IMR-90 (cell line): ENCODE measurements around the gene TRMT13. TPM values are rescaled to one million over a fixed set of nuclear protein-coding genes. Genes with fewer than 3 reads are reported as not detected.
A peak's percentile ranks its signal among the peaks of the same experiment; 100 is the strongest.

Experiments
- ATAC-seq: fragments of 200-7000 bp; cut with Tn5 transposase; 2 replicates; pipeline ENCODE4 v1.9.1; 2020; ENCODE audit warnings: low read depth, mild to moderate bottlenecking, moderate library complexity
- BruUV-seq: library from RNA; stranded (reverse); fragments of 400-500 nt; replicated peaks from 2 replicates; lab custom pipeline; 2021; lab: Mats Ljungman, UMichigan
- CTCF ChIA-PET: fragments of 300-600 bp; formaldehyde crosslinking; extraction: SDS; loops from one replicate; lab custom pipeline; 2021; ENCODE audit warnings: antibody characterized with exemption; lab: Yijun Ruan, JAX
- POLR2A ChIA-PET: fragments of 300-600 bp; sonication (Branson Sonifier 250); formaldehyde crosslinking; loops from one replicate; lab custom pipeline; 2022; ENCODE audit warnings: antibody characterized with exemption; ENCODE audit not compliant: unreplicated experiment; lab: Charles Lee
- DNase-seq: peaks from one replicate; pipeline ENCODE4 v3.0.0; 2013
- H2AFZ ChIP-seq: replicated peaks from 2 replicates; pipeline ENCODE3; 2013; ENCODE audit warnings: low read length, mild to moderate bottlenecking; ENCODE audit not compliant: poor library complexity
- H2AK5ac ChIP-seq: 2 replicates; pipeline ENCODE4 v1.6.1; 2013; ENCODE audit warnings: low read depth, low read length, inconsistent platforms
- H2AK9ac ChIP-seq: replicated peaks from 2 replicates; pipeline ENCODE3; 2013; ENCODE audit warnings: mild to moderate bottlenecking, low read depth, low read length, moderate library complexity; ENCODE audit not compliant: poor library complexity
- H2BK120ac ChIP-seq: 2 replicates; pipeline ENCODE4 v1.6.1; 2013; ENCODE audit warnings: low read depth, low read length, inconsistent platforms
- H2BK15ac ChIP-seq: 3 replicates; pipeline ENCODE4 v1.6.1; 2013; ENCODE audit warnings: low read depth, low read length, inconsistent platforms
- H2BK20ac ChIP-seq: 2 replicates; pipeline ENCODE4 v1.6.1; 2013; ENCODE audit warnings: low read depth, mild to moderate bottlenecking, inconsistent platforms, low read length, moderate library complexity
- H2BK5ac ChIP-seq: 2 replicates; pipeline ENCODE4 v1.6.1; 2013; ENCODE audit warnings: mild to moderate bottlenecking, low read depth, low read length, inconsistent platforms; ENCODE audit not compliant: poor library complexity, severe bottlenecking
- H3K14ac ChIP-seq: replicated peaks from 2 replicates; pipeline ENCODE4 v1.6.1; 2013; ENCODE audit warnings: low read depth, low read length, inconsistent platforms
- H3K18ac ChIP-seq: 2 replicates; pipeline ENCODE4 v1.6.1; 2013; ENCODE audit warnings: low read depth, low read length, control low read depth
- H3K23ac ChIP-seq: 2 replicates; pipeline ENCODE4 v1.6.1; 2013; ENCODE audit warnings: low read depth, low read length, inconsistent platforms
- H3K27ac ChIP-seq: 2 replicates; pipeline ENCODE4 v1.5.1; 2013; ENCODE audit warnings: mild to moderate bottlenecking, control low read depth, low read length; ENCODE audit not compliant: insufficient read depth
- H3K27me3 ChIP-seq: 2 replicates; pipeline ENCODE4 v1.6.1; 2013; ENCODE audit warnings: low read length; ENCODE audit not compliant: control insufficient read depth, insufficient read depth
- H3K36me3 ChIP-seq: 2 replicates; pipeline ENCODE4 v1.6.1; 2013; ENCODE audit warnings: low read length, mixed read lengths; ENCODE audit not compliant: control insufficient read depth, insufficient read depth
- H3K4ac ChIP-seq: 2 replicates; pipeline ENCODE4 v1.6.1; 2013; ENCODE audit warnings: low read depth, low read length, inconsistent platforms
- H3K4me1 ChIP-seq: 2 replicates; pipeline ENCODE4 v1.6.1; 2013; ENCODE audit warnings: low read length, mixed read lengths; ENCODE audit not compliant: control insufficient read depth, insufficient read depth
- H3K4me2 ChIP-seq: 2 replicates; pipeline ENCODE4 v1.6.1; 2013; ENCODE audit warnings: low read depth, mild to moderate bottlenecking, control low read depth, low read length, moderate library complexity
- H3K4me3 ChIP-seq: 2 replicates; pipeline ENCODE4 v1.5.1; 2013; ENCODE audit warnings: low read depth, mild to moderate bottlenecking, control low read depth, low read length, moderate library complexity; ENCODE audit not compliant: insufficient read depth
- H3K56ac ChIP-seq: 2 replicates; pipeline ENCODE4 v1.6.1; 2013; ENCODE audit warnings: low read length, inconsistent platforms; ENCODE audit not compliant: insufficient read depth; ENCODE audit errors: extremely low read depth
- H3K79me1 ChIP-seq, 2 experiments: 2 replicates each; pipeline ENCODE4 v1.6.1; 2013; ENCODE audit warnings: low read length in 2 of 2, inconsistent platforms in 1 of 2, low read depth in 1 of 2
- H3K9ac ChIP-seq: 2 replicates; pipeline ENCODE4 v1.6.1; 2013; ENCODE audit warnings: low read depth, low read length, control low read depth
- H3K9me1 ChIP-seq: 2 replicates; pipeline ENCODE4 v1.6.1; 2013; ENCODE audit warnings: low read length, inconsistent platforms; ENCODE audit not compliant: insufficient read depth
- H3K9me3 ChIP-seq: 2 replicates; pipeline ENCODE4 v1.6.1; 2013; ENCODE audit warnings: low read length; ENCODE audit not compliant: control insufficient read depth, insufficient read depth
- H4K20me1 ChIP-seq: 2 replicates; pipeline ENCODE4 v1.6.1; 2013; ENCODE audit warnings: low read length, inconsistent platforms; ENCODE audit not compliant: insufficient read depth
- H4K5ac ChIP-seq: 2 replicates; pipeline ENCODE4 v1.6.1; 2013; ENCODE audit warnings: mild to moderate bottlenecking, low read depth, low read length, control low read depth
- H4K8ac ChIP-seq, 2 experiments: 2 replicates each; pipeline ENCODE4 v1.6.1; 2013; ENCODE audit warnings: low read depth in 2 of 2, low read length in 2 of 2, control low read depth in 1 of 2, inconsistent platforms in 1 of 2
- H4K91ac ChIP-seq: 2 replicates; pipeline ENCODE4 v1.6.1; 2013; ENCODE audit warnings: low read depth, low read length, inconsistent platforms; ENCODE audit not compliant: insufficient read depth
- BHLHE40 ChIP-seq: fragments of 150-350 bp; IDR thresholded peaks from 2 replicates; pipeline ENCODE4 v1.6.1; 2016; ENCODE audit warnings: mild to moderate bottlenecking, low read depth, low read length
- CTCF ChIP-seq: conservative IDR thresholded peaks from 2 replicates; pipeline ENCODE4 v1.5.1; 2012; ENCODE audit warnings: mild to moderate bottlenecking, low read depth, low read length, improper control_type of control experiment
- MAFK ChIP-seq: IDR thresholded peaks from 2 replicates; pipeline ENCODE4 v1.6.1; 2012; ENCODE audit warnings: low read depth, low read length, improper control_type of control experiment
- MXI1 ChIP-seq: IDR thresholded peaks from 2 replicates; pipeline ENCODE4 v1.6.1; 2012; ENCODE audit warnings: low read depth, mild to moderate bottlenecking, low read length, moderate library complexity, borderline replicate concordance
- SMC3 ChIP-seq: fragments of 150-350 bp; IDR thresholded peaks from 2 replicates; pipeline ENCODE4 v1.6.1; 2016; ENCODE audit warnings: low read depth, mild to moderate bottlenecking, antibody characterized with exemption, low read length, moderate library complexity
- WGBS, 2 experiments: methylation state at CpG; one replicate each; pipeline versions ENCODE4 v1.1.5 to v1.1.7; 2013; ENCODE audit warnings: missing lambda C conversion rate in 2 of 2; ENCODE audit not compliant: insufficient read length in 1 of 2; ENCODE audit errors: extremely low coverage in 2 of 2; 5-methylcytosine and 5-hydroxymethylcytosine counted together
- dilution Hi-C: fragments of 300-500 bp; cut with HindIII; formaldehyde crosslinking; loops from one replicate; pipeline ENCODE4 v1.14.3; 2018; ENCODE audit warnings: low sequenced_read_pairs; ENCODE audit not compliant: unreplicated experiment
- in situ Hi-C: fragments of 300-500 bp; cut with MboI; formaldehyde crosslinking; loops from 3 replicates; pipeline ENCODE4 v1.14.3; 2019; ENCODE audit warnings: low sequenced_read_pairs, inconsistent platforms, mixed read lengths
- intact Hi-C: fragments of 100-400 bp; cut with micrococcal nuclease; formaldehyde crosslinking; loops from 2 replicates; pipeline ENCODE4 v1.10.0; 2022
- polyA plus RNA-seq, 3 experiments: library from polyadenylated mRNA; depleted of rRNA; stranded (reverse); fragments of >200 nt; gene quantifications; 2 replicates each; pipeline ENCODE4 v1.2.3, GENCODE V29; 2012; ENCODE audit warnings: low replicate concordance in 1 of 3
- total RNA-seq: library from RNA; depleted of rRNA; stranded (reverse); fragments of >200 nt; gene quantifications from 2 replicates; pipeline ENCODE4 v1.2.3, GENCODE V29; 2012

Gene TRMT13
- total and polyA plus RNA-seq, 2 of the 4 experiments (the other 2 are of a cell fraction) = 5.2 to 7.7 TPM

GRCh38 chr1:100146958-100147357 lies 14.0 kb downstream of the TRMT13 start:
- Histone ChIP-seq H3K56ac (no peak overlapping the region), H2BK20ac (no peak overlapping the region), H4K8ac (no peak overlapping the region), H2BK120ac (no peak overlapping the region), H3K4me2 (no peak overlapping the region), H4K5ac (no peak overlapping the region), H3K4me1 (no peaks in the 10 kb centered on the region), H2AFZ (no peak overlapping the region), H4K20me1 (no peaks in the 10 kb centered on the region), H3K9ac (no peak overlapping the region), H2AK9ac (no peak overlapping the region), H3K4me3 (no peak overlapping the region), H3K27me3 (no peaks in the 10 kb centered on the region), H3K27ac (no peak overlapping the region), H3K79me1 (0 out of 4 replicates have a peak, but pooled peaks cover 0 to 5% of the 10 kb centered on the region in 2 experiments), H3K36me3 (peaks cover 16% of the 10 kb centered on the region), H3K4ac (no peak overlapping the region), H2BK15ac (no peak overlapping the region), H3K14ac (no peak overlapping the region), H2AK5ac (no peak overlapping the region), H4K91ac (no peak overlapping the region), H2BK5ac (no peak overlapping the region), H3K23ac (no peak overlapping the region), H3K18ac (no peak overlapping the region), H3K9me3 (no peaks in the 10 kb centered on the region), H3K9me1 (0 out of 2 replicates have a peak, but pooled peaks cover 2% of the 10 kb centered on the region)
- WGBS, 2 experiments = no CpG with 5 or more reads among the region's 1 CpG
- DNase-seq = no peak
- dilution Hi-C loops (no loop called here), in situ Hi-C loops (no loop called here), intact Hi-C loops (loop anchor here (10.0 kb wide), 1 partner anchor 88 kb away; no protein-coding TSS in a partner anchor)
- ChIA-PET POLR2A (no interaction called here), CTCF (interaction anchor here (0.6 kb wide), 1 partner anchor 1017 kb away, joined by 5 read pairs; no protein-coding TSS in a partner anchor)
- ATAC-seq = no peak
- no peak for TF ChIP-seq CTCF
- TF ChIP-seq MAFK = peak; percentile 54
- no peak for TF ChIP-seq MXI1
- no peak for TF ChIP-seq SMC3
- TF ChIP-seq BHLHE40 = no peak
- BruUV-seq = no TSS peak
